Esophagus squamous epithelium (tissue), 5 donors: ENCODE measurements around the gene ADAM22. TPM values are rescaled to one million over a fixed set of nuclear protein-coding genes. Genes with fewer than 3 reads are reported as not detected.

Source experiments
- DNase-seq: peaks from one replicate; lab custom pipeline; 2025; lab: John Stamatoyannopoulos, UW
- H3K27ac ChIP-seq, 4 donors: fragments of 200-600 bp; sonication (generic); one replicate each; pipeline ENCODE4 v1.5.1; 2016 to 2019; ENCODE audit warnings: mild to moderate bottlenecking in 1 of 4
- H3K27me3 ChIP-seq, 4 donors: fragments of 200-600 bp; sonication (generic); 1 replicate in 3 of 4; 2 replicates in 1 of 4; pipeline versions ENCODE4 v1.5.1 to v1.6.0; 2017 to 2021; ENCODE audit warnings: antibody characterized with exemption in 1 of 4
- H3K36me3 ChIP-seq, 3 donors: fragments of 200-600 bp; sonication (generic); one replicate each; pipeline ENCODE4 v1.5.1; 2016 to 2019
- H3K4me1 ChIP-seq, 3 donors: fragments of 200-600 bp; sonication (generic); one replicate each; pipeline ENCODE4 v1.5.1; 2017 to 2019
- H3K4me3 ChIP-seq, 4 donors: fragments of 200-600 bp; sonication (generic); 1 replicate in 3 of 4; 2 replicates in 1 of 4; pipeline ENCODE4 v1.5.1; 2016 to 2019; ENCODE audit warnings: mild to moderate bottlenecking in 2 of 4, moderate library complexity in 1 of 4
- H3K9me3 ChIP-seq, 3 donors: fragments of 200-600 bp; sonication (generic); one replicate each; pipeline ENCODE4 v1.5.1; 2016 to 2019
- POLR2A ChIP-seq, 4 donors: fragments of 450-650 bp; IDR thresholded peaks; one replicate each; pipeline ENCODE4 v1.6.1; 2017; ENCODE audit warnings: antibody characterized with exemption in 4 of 4, mild to moderate bottlenecking in 4 of 4, moderate library complexity in 3 of 4
- WGBS, 2 donors: methylation state at CpG; one replicate each; pipeline ENCODE4 v1.1.5; 2018; 5-methylcytosine and 5-hydroxymethylcytosine counted together
- intact Hi-C: fragments of 100-400 bp; cut with DNase I; formaldehyde crosslinking; loops from one replicate; pipeline ENCODE4 v1.15.0; 2022
- total RNA-seq, 4 donors: library from RNA; depleted of rRNA; stranded (reverse); fragments of >200 nt; gene quantifications; one replicate each; pipeline ENCODE4 v1.1.0, GENCODE V29; 2016
- TF ChIP-seq, protein P1 (sequence below), 6 experiments: fragments of 450-650 bp in 4 of 6; fragments of 200-600 bp in 2 of 6; sonication (generic) in 2 of 6; IDR thresholded peaks; one replicate each; pipeline ENCODE4 v1.5.1; 2016 to 2019; ENCODE audit warnings: antibody characterized with exemption in 6 of 6, mild to moderate bottlenecking in 4 of 6, moderate library complexity in 4 of 6
- donor health status: DM: yes; HTN: yes; CAD: no.

Gene ADAM22
- total RNA-seq, 4 donors from 2014 or later, result 0.61 to 1.4 (median 1.1) TPM

DNA sequence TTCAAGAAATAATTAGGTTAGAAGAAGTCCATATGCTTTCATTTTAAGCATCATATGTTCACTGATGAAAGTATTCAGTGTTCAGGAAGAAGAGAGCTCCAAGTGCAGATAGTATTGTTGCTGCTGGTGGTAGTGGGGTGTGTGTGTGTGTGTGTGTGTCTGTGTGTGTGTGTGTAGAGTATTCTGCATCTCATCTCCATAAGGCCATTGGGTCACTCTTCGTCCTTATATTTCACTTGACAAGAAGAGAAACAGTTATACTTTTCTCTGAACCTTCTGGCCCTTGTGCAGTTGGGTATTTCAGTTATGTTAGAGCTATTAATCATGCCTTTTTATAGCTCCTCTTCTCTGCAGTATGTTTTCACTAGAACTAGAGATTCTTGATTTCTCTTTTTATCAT, 26.2 kb downstream of the ADAM22 start:
- no peaks in the 10 kb centered on the region for H3K4me1 ChIP-seq
- no peaks in the 10 kb centered on the region for H3K36me3 ChIP-seq
- intact Hi-C loops, result no loop called here
- no peak for DNase-seq
- no peaks in the 10 kb centered on the region for H3K9me3 ChIP-seq
- TF ChIP-seq, protein P1, sequence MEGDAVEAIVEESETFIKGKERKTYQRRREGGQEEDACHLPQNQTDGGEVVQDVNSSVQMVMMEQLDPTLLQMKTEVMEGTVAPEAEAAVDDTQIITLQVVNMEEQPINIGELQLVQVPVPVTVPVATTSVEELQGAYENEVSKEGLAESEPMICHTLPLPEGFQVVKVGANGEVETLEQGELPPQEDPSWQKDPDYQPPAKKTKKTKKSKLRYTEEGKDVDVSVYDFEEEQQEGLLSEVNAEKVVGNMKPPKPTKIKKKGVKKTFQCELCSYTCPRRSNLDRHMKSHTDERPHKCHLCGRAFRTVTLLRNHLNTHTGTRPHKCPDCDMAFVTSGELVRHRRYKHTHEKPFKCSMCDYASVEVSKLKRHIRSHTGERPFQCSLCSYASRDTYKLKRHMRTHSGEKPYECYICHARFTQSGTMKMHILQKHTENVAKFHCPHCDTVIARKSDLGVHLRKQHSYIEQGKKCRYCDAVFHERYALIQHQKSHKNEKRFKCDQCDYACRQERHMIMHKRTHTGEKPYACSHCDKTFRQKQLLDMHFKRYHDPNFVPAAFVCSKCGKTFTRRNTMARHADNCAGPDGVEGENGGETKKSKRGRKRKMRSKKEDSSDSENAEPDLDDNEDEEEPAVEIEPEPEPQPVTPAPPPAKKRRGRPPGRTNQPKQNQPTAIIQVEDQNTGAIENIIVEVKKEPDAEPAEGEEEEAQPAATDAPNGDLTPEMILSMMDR (IDR thresholded peaks at IDR 0.05), result no peak
- TF ChIP-seq POLR2A (IDR thresholded peaks at IDR 0.05), result no peak
- H3K4me3 ChIP-seq, result no peak overlapping the region
- H3K27me3 ChIP-seq, result no peaks in the 10 kb centered on the region
- H3K27ac ChIP-seq, result no peak overlapping the region
- WGBS, 2 donors, result 38 to 50% methylated on average over 1 of the region's 1 CpG

DNA sequence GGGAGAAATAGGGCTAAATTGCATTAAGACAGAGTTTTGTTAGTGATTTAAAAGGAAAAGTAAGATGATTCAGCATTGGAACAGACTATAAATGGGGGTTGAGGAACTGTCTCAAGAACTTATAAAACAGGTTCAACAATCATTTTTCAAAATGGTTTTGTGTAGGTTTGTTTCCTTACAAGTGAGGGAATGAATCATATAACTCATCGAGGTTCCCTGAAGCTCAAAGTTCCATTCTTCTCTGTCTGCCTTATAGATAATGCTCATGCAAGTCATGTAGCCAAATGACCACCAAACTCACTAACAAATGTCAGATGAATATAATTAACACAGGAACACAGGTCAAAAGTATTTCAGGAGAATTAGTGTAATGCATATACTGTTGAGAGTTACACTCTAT, 27.7 kb downstream of the ADAM22 start:
- intact Hi-C loops, result no loop called here
- H3K4me1 ChIP-seq, result no peaks in the 10 kb centered on the region
- H3K9me3 ChIP-seq, result no peaks in the 10 kb centered on the region
- H3K27me3 ChIP-seq, result no peaks in the 10 kb centered on the region
- TF ChIP-seq, protein P1 (IDR thresholded peaks at IDR 0.05), result no peak
- no peak for TF ChIP-seq POLR2A (IDR thresholded peaks at IDR 0.05)
- no peak overlapping the region for H3K4me3 ChIP-seq
- H3K36me3 ChIP-seq, result no peaks in the 10 kb centered on the region
- DNase-seq, result no peak
- H3K27ac ChIP-seq, result no peak overlapping the region
- WGBS, 2 donors, result 50 to 62% methylated on average over 1 of the region's 1 CpG

DNA sequence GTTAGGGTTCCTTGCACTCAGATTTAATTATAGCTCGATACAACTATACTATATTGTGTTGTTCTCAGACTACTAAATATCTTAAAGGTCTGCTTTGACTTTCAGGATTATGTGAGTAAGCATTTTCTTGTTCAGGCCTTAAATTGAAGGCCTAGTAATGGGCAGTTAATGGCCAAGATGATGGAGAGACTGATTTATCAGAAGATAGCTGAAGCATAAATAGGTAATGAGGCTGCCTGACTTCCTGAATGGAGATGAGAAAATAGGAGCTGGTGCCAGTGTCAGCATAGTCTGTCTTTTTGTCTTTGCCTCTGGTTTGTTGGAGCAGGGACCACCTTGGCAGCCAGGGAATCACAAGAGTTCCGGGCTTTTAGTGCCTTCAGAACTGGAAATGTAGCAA, 32.2 kb downstream of the ADAM22 start:
- WGBS, 2 donors, result 78 to 79% methylated on average over 2 of the region's 2 CpGs
- intact Hi-C loops, result no loop called here
- no peaks in the 10 kb centered on the region for H3K27me3 ChIP-seq
- H3K9me3 ChIP-seq, result no peaks in the 10 kb centered on the region
- no peak for DNase-seq
- H3K27ac ChIP-seq, result no peak overlapping the region
- H3K4me1 ChIP-seq, result no peaks in the 10 kb centered on the region
- H3K4me3 ChIP-seq, result no peak overlapping the region
- TF ChIP-seq, protein P1 (IDR thresholded peaks at IDR 0.05), result no peak
- no peak for TF ChIP-seq POLR2A (IDR thresholded peaks at IDR 0.05)
- no peaks in the 10 kb centered on the region for H3K36me3 ChIP-seq

- DNase-seq, result no peak
- WGBS, 2 donors, result 93 to 100% methylated on average over 1 of the region's 1 CpG
- Histone ChIP-seq H3K9me3 (no peaks in the 10 kb centered on the region), H3K36me3 (no peaks in the 10 kb centered on the region), H3K27ac (no peak overlapping the region), H3K4me1 (no peaks in the 10 kb centered on the region), H3K4me3 (no peak overlapping the region), H3K27me3 (no peaks in the 10 kb centered on the region)
- intact Hi-C loops, result no loop called here
- TF ChIP-seq POLR2A (IDR thresholded peaks at IDR 0.05), result no peak
- TF ChIP-seq, protein P1 (IDR thresholded peaks at IDR 0.05), result no peak
Observed at GRCh38 chr7:87968021-87968420, 34.0 kb downstream of the ADAM22 start.

- no peaks in the 10 kb centered on the region for H3K9me3 ChIP-seq
- intact Hi-C loops, result no loop called here
- H3K4me1 ChIP-seq, result no peaks in the 10 kb centered on the region
- H3K27ac ChIP-seq, result no peak overlapping the region
- TF ChIP-seq POLR2A (IDR thresholded peaks at IDR 0.05), result no peak
- TF ChIP-seq, protein P1 (IDR thresholded peaks at IDR 0.05), result no peak
- no peaks in the 10 kb centered on the region for H3K27me3 ChIP-seq
- no peak for DNase-seq
- 88 to 96% methylated on average over 3 of the region's 3 CpGs for WGBS, 2 donors
- H3K36me3 ChIP-seq, result no peaks in the 10 kb centered on the region
- H3K4me3 ChIP-seq, result no peak overlapping the region
Observed at GRCh38 chr7:87982116-87982515, 48.1 kb downstream of the ADAM22 start.
